T-helper 22 cell (primary cell): ENCODE results near the gene PLBD1.

ENCODE experiments used
- DNase-seq: peaks from one replicate; pipeline ENCODE4 v3.0.0-alpha.2; 2020; ENCODE audit warnings: low read depth

The PLBD1 gene

DNA sequence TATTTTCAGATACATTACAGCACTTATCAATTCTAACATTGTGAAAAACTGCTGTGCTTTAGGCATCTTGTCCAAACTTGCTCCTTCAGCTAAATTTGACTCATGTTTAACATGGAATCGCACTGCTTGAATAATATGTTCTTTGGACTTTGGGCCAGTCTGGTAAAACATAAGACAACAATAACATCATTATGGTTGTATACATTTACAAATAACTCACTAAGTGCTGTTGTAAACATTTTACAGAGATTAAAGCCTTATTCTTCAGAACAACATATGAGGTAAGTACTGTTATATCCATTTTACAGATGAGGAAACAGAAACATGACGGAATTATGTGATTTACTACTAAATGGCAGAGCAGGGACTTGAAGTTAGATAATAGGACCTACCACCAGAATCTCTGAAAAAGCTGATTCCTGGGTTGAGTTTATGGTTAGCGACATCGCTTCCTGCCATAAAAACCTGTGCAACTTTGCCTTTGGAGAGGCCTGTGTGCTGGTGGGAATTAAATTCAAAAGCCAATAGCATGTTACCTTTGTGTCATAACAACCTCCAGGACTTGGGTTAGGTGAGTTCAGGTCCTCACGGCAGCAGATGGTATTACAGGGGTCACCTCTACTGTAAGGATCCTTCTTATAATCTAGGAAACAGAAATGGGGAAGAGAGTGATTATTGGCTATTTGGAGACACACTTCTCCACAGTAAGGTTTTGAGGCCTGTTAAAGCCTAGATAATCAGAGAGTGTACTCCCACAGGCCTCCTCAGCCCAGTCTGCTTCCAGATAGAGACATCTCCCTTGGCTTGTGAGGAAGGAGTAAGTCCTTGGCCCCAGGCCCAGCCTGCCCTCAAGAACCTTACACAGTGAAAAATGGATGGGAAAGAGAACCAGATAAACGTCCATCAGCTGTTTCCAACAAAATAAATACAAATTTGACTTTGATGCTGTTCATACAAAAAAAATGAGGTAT is 61.8 kb downstream of the PLBD1 start:
- no peak for DNase-seq

- no peak for DNase-seq
These were observed 72.4 kb downstream of the PLBD1 start for GRCh38 chr12:14495326-14495725.

DNA sequence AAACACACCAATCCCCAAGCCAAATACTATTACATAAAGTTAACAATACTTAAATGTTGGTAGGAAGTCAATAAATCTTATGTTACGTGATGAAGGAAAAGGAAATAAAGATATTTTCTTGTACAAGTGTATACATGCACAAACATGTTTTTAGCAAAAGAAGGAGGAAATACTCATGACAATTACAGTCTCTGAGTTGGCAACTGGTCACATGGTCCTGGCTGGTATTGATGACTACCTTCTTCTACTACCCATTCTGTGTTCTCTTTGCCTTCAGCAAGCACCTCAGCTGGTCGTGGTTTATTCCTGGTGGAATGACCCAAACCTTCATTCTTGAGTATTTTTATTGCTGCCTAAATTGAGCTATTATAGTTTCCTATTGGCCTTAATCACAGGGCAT is 84.8 kb downstream of the PLBD1 start:
- no peak for DNase-seq

GRCh38 chr12:14482361-14482760 is 85.3 kb downstream of the PLBD1 start:
- no peak for DNase-seq

DNA sequence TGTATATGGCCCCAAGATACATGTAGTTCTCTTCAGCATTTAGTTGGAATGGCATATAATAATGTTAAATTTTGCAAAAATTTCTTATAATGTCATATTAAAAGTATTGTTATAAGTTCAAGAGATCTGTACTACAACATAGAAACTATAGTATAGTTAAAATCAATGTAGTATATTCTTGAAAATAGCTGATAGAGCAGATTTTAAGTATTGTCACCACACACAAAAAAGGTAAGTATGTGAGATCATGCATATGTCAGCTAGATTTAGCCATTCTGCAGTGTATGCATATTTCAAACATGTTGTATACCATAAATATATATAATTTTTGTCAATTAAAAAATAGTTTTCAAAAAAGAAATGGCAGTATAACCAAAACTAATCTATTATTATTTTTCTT is 86.5 kb downstream of the PLBD1 start:
- no peak for DNase-seq

DNA sequence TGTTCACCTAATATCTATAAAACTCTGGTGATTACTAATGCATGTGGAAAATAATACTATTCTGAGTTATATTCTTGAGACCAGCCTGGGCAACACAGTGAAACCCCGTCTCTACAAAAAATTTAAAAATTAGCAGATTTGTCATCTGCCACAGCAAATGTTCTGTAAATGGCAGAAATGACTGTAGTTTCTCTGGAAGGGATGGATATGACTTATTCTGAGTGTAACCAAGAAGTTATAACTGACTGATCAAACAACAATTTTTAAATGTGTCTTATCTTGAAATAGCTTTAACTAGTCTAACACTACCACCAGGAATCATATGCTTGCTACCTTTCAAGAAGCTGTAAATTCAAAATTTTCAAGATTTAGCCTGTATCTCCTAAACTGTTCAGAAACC is 88.7 kb downstream of the PLBD1 start:
- DNase-seq, result no peak

DNA sequence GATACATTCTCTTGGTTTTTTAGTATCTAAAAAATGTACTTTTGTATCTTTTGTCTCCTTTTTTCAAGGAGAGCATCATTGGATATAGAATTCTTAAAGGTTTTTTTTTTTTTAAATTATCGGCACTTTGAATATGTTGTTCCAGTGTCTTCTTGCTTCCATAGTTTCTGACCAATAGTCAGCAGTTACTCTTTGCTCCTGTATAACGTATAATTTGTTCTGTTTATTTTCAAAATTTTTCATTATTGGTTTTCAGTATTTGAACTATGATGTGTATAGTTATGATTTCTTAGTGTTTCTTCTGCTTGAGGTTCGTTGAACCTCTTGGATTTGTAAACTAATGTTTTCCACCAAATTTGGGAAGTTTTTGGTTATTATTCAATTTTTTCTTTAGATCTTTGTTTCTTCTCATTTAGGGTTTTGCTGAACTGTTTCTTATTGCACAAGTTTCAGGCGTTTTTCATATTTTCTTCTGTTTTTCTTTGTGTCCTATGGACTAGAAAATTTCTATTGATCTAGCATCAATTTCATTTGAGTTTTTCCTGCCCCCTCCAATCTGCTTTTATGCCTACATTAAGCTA is 93.9 kb downstream of the PLBD1 start:
- DNase-seq, result no peak

DNA sequence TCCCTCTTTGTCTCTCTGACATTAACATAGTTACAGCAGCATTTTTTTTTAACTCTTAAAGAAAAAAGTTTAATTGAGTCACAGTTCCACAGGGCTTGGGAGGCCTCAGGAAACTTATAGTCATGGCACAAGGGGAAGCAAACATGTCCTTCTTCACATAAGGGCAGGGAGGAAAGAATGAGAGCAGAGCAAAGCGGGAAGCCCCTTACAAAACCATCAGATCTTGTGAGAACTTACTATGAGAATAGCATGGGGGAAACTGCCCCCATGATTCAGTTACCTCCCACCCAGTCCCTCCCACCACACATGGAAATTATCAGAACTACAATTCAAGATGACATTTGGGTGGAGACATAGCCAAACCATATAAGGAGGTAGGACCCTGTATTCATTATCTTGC is 96.2 kb downstream of the PLBD1 start:
- DNase-seq, result no peak

GRCh38 chr12:14460212-14460841 is 107.4 kb downstream of the PLBD1 start:
- DNase-seq, result no peak

DNA sequence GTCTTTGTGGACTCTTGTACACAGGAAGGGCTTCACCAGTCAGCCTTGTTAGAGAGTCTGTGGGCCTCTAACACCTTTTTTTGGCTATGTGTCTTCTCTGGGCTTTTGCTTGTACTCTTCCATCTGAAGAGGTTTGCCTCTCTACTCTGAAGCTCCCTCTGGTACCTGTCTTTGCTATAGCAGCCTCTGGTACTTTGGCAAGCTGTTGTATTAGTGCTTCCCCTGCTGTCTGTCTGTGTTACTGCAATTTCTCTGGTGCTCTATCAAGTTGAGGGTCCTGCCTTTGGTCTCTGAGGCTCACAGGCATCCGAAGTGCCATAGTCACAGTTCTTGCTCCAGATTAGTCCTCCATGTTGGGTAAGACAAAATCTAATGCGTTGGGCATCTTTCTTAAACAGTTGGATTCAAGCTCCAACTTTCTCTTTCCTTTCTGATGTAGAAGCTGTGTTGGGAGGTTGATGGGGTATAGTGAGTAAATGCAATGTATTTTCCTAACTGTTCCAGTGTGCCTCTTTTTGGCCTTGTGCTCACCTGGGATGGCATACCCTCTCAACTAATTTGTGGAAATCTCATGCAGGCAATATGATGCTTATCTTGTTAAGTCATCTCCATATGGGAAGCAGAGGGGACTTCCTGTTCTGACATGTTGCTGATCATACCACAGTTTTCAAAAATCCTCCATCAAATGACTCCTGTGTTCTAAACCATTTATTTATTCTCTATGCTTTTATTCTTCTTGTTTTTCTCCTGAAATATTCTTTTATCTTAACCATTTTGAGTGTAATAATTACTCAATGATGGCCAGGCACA is 113.4 kb downstream of the PLBD1 start:
- no peak for DNase-seq
